Measurements from ENCODE around the gene PRRX2. TPM values are rescaled to one million over a fixed set of nuclear protein-coding genes. Genes with fewer than 3 reads are reported as not detected.

PRRX2 gene
- total and polyA plus RNA-seq, 9 of the 15 experiments (the other 6 are each of a cell fraction or from before 2014, with no cell fraction given), result 0.21 TPM; not detected in 8

GRCh38 chr9:129633207-129633606 is 32.2 kb upstream of the PRRX2 start:
- in situ Hi-C loops (cut with MboI), result no loop called here
- Histone ChIP-seq H3K79me2 (ENCODE audit: control insufficient read depth, insufficient read depth, low read length) (peaks cover 51% of the 10 kb centered on the region), H3K9me1 (ENCODE audit: control insufficient read depth, insufficient read depth, low read length) (no peaks in the 10 kb centered on the region), H3K27me3 (ENCODE audit: control insufficient read depth in 2 of 2, insufficient read depth in 2 of 2, low read length in 2 of 2) (no peaks in the 10 kb centered on the region), H3K4me3 (no peak overlapping the region), H3K9ac (ENCODE audit: insufficient read depth in 1 of 2, low read depth in 2 of 2, low read length in 2 of 2) (no peak overlapping the region), H2AFZ (ENCODE audit: low read depth, low read length) (no peak overlapping the region), H3K27ac (ENCODE audit: extremely low read depth, low read depth, low read length) (no peak overlapping the region), H3K9me3 (replicated peaks; ENCODE audit: control insufficient read depth, insufficient read depth, low read depth, low read length) (no peaks in the 10 kb centered on the region), H3K4me1 (replicated peaks in 1 of 2; ENCODE audit: control insufficient read depth in 2 of 2, insufficient read depth in 2 of 2, low read length in 2 of 2) (peaks cover 12 to 30% of the 10 kb centered on the region in 2 experiments; a peak in 4 of 5 replicates), H3K4me2 (ENCODE audit: insufficient read depth, low read length) (no peak overlapping the region), H3K36me3 (ENCODE audit: control insufficient read depth, insufficient read depth, low read length) (peaks cover 94% of the 10 kb centered on the region), H4K20me1 (replicated peaks; ENCODE audit: control insufficient read depth, insufficient read depth, low read length) (peaks cover 51% of the 10 kb centered on the region)
- ATAC-seq (no peak), FAIRE-seq (no peak), DNase-seq (ENCODE audit: extremely low read depth in 1 of 4, low spot score in 3 of 4) (no peak)
- CTCF ChIA-PET (ENCODE audit: low intra/inter-chr PET ratio), result no interaction called here
- WGBS (ENCODE audit: insufficient coverage, low coverage, missing lambda C conversion rate), result 86% methylated on average over 4 of the region's 4 CpGs
- intact Hi-C loops (cut with micrococcal nuclease), result no loop called here
- POLR2A ChIA-PET, result interaction anchor here (0.5 to 1.0 kb wide), 2 partner anchors 28 to 139 kb away, joined by 3 read pairs; no protein-coding TSS in a partner anchor
- TF ChIP-seq DMBX1 (CRISPR knock-in tag; IDR thresholded peaks at IDR 0.05; ENCODE audit: borderline replicate concordance) (no peak), CEBPZ (IDR thresholded peaks at IDR 0.05; ENCODE audit: borderline replicate concordance, low read depth, low read length) (no peak), CHD4 (IDR thresholded peaks at IDR 0.05; ENCODE audit: insufficient read depth, insufficient replicate concordance, low read depth, low read length, poor library complexity, severe bottlenecking) (no peak), FOXM1 (IDR thresholded peaks at IDR 0.05; ENCODE audit: low read depth) (no peak), FOXM1 (CRISPR knock-in tag; IDR thresholded peaks at IDR 0.05; ENCODE audit: low read depth) (no peak), MBD1 (CRISPR knock-in tag; IDR thresholded peaks at IDR 0.05) (no peak), CTBP1 (IDR thresholded peaks at IDR 0.05; ENCODE audit: borderline replicate concordance) (no peak), KDM2B (CRISPR knock-in tag; IDR thresholded peaks at IDR 0.05) (no peak), U2AF2 (optimal IDR thresholded peaks at IDR 0.05; ENCODE audit: low read depth, low read length) (no peak), ZNF512 (tag; IDR thresholded peaks at IDR 0.05) (no peak), ATF4 (CRISPR knock-in tag; IDR thresholded peaks at IDR 0.05) (no peak), CHCHD3 (CRISPR knock-in tag; IDR thresholded peaks at IDR 0.05) (no peak), SAFB2 (IDR thresholded peaks at IDR 0.05; ENCODE audit: borderline replicate concordance, low read depth, low read length, severe bottlenecking) (no peak)
- BruUV-seq (replicated peaks), result no TSS peak

Measured in K562 (cell line).